ENCODE data around the gene FAAP20.

FAAP20 gene

GRCh38 chr1:2143814-2144500, 50.6 kb downstream of the FAAP20 start:
- TF ChIP-seq CTCF (IDR thresholded peaks at IDR 0.05) = no peak

- TF ChIP-seq CTCF (IDR thresholded peaks at IDR 0.05) = no peak
Observed at GRCh38 chr1:2141025-2141424, 53.5 kb downstream of the FAAP20 start.

Measured in LNCAP (cell line).